Thyroid gland (tissue), 4 donors: ENCODE data around the gene FADS6. TPM values are rescaled to one million over a fixed set of nuclear protein-coding genes. Genes with fewer than 3 reads are reported as not detected.

Source experiments
- DNase-seq, 2 donors: peaks; one replicate each; pipeline ENCODE4 v3.0.0-alpha.2; 2019
- H3K27ac ChIP-seq, 3 donors: fragments of 200-600 bp; sonication (generic); 1 replicate in 2 of 3; 2 replicates in 1 of 3; pipeline ENCODE4 v1.5.1; 2016 to 2019; ENCODE audit warnings: mild to moderate bottlenecking in 1 of 3, moderate library complexity in 1 of 3
- H3K27me3 ChIP-seq: fragments of 200-600 bp; sonication (generic); one replicate; pipeline ENCODE4 v1.5.1; 2019
- H3K36me3 ChIP-seq, 2 donors: fragments of 200-600 bp; sonication (generic); one replicate each; pipeline ENCODE4 v1.5.1; 2016 to 2019
- H3K4me1 ChIP-seq, 2 donors: fragments of 200-600 bp; sonication (generic); one replicate each; pipeline ENCODE4 v1.5.1; 2017 to 2019
- H3K4me3 ChIP-seq, 3 donors: fragments of 200-600 bp; sonication (generic); replicated peaks in 1 of 3; 1 replicate in 2 of 3; 2 replicates in 1 of 3; pipeline ENCODE4 v1.5.1; 2016; ENCODE audit warnings: mild to moderate bottlenecking in 1 of 3
- H3K9me3 ChIP-seq: fragments of 200-600 bp; sonication (generic); one replicate; pipeline ENCODE4 v1.5.1; 2017
- CTCF ChIP-seq, 6 experiments: fragments of 200-600 bp in 3 of 6; fragments of 450-650 bp in 3 of 6; sonication (generic) in 3 of 6; IDR thresholded peaks; one replicate each; pipeline ENCODE4 v1.5.1; 2016 to 2019; ENCODE audit warnings: antibody characterized with exemption in 6 of 6, mild to moderate bottlenecking in 2 of 6, inconsistent platforms in 1 of 6, moderate library complexity in 1 of 6
- POLR2A ChIP-seq, 2 donors: fragments of 450-650 bp; IDR thresholded peaks; one replicate each; pipeline ENCODE4 v1.6.1; 2017; ENCODE audit warnings: antibody characterized with exemption in 2 of 2, mild to moderate bottlenecking in 2 of 2, moderate library complexity in 1 of 2
- WGBS, 2 donors: methylation state at CpG; one replicate each; pipeline ENCODE4 v1.1.5; 2017; 5-methylcytosine and 5-hydroxymethylcytosine counted together
- intact Hi-C: fragments of 100-400 bp; cut with DNase I; formaldehyde crosslinking; loops from one replicate; pipeline ENCODE4 v1.15.1; 2023
- total RNA-seq, 4 donors: library from RNA; depleted of rRNA; stranded (reverse); fragments of >200 nt; gene quantifications; one replicate each; pipeline ENCODE4 v1.2.3, GENCODE V29; 2016

FADS6 gene
- total RNA-seq, 4 donors from 2014 or later, result not detected

DNA sequence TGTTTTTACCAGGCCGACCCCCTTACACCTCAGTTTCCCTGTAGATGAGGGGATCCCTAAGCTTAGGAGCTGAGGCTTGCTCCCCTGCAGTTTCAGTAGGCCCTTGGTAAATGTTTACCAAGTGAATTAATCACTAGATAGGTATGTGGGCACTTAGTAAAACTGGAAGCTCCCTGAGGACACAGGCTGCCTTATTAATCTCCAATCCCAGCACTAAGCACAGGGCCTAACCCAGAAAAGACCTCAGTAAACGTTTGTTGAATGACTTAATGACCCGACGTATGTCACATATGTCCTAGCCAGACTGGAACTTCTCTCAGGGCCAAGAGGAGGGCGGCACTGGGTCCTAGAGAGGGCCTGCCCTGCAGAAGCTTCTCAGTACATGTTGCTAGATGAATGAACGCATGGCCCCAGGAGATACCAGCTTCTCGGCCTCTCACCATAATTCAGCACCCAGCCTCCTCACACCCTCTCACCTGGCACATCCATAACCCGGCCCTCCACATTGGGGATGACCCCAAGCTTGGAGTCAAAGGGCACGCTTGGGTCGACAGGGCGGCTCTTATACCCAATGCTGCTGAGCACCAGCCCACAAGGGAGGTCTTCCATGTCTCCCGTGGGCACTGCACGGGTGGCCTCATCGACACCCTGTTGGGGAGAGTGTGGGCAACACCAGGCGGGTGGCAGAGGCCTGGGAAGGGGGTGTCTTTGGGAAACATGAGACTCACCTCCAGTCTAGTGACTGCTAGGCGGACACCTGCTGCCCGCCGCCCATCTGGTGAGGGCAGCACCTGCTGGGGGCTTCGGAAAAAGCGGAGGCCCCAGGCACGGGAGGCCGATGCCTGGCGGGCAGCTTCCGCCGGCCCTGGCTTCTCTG is 29.8 kb downstream of the FADS6 start:
- intact Hi-C loops, result loop anchor here (2.0 kb wide), 2 partner anchors 71 to 119 kb away; no protein-coding TSS in a partner anchor
- 89 to 90% methylated on average over 8 to 12 of the region's 25 CpGs for WGBS, 2 donors
- Histone ChIP-seq H3K27ac (no peak overlapping the region), H3K4me1 (peaks cover 19 to 29% of the 10 kb centered on the region in 2 donors), H3K4me3 (no peak overlapping the region), H3K9me3 (no peaks in the 10 kb centered on the region), H3K36me3 (no peaks in the 10 kb centered on the region), H3K27me3 (peaks cover 3% of the 10 kb centered on the region)
- no peak for TF ChIP-seq CTCF (IDR thresholded peaks at IDR 0.05)
- TF ChIP-seq POLR2A (IDR thresholded peaks at IDR 0.05), result no peak
- no peak for DNase-seq

DNA sequence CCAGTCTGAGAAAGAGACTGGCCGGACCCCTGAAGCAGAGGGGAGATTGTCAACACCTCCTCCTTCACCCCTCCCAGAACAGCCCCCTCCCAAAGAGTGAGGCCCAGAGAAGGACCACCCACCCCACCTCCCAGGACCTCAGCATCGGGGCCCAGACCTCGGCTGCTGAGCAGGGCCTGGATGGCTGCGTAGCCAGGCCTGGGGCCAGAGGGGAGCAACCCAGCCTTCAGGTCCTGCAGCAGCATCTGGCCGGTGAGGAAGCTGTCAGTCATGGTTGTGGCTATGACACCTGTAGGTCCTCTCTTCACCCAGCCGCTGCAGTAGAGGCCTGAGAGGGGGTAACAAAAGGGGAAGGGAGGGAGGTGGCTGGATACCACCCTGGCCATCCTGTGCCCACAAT is 30.5 kb downstream of the FADS6 start:
- no peak overlapping the region for H3K27ac ChIP-seq
- 83 to 97% methylated on average over 1 to 6 of the region's 6 CpGs for WGBS, 2 donors
- intact Hi-C loops, result loop anchor here (2.0 kb wide), 1 partner anchor 118 kb away; no protein-coding TSS in a partner anchor
- H3K9me3 ChIP-seq, result no peaks in the 10 kb centered on the region
- H3K36me3 ChIP-seq, result no peaks in the 10 kb centered on the region
- H3K4me3 ChIP-seq, result no peak overlapping the region
- peaks cover 3% of the 10 kb centered on the region for H3K27me3 ChIP-seq
- H3K4me1 ChIP-seq, result peaks cover 21 to 35% of the 10 kb centered on the region in 2 donors
- DNase-seq, result no peak
- TF ChIP-seq CTCF (IDR thresholded peaks at IDR 0.05) (no peak), POLR2A (IDR thresholded peaks at IDR 0.05) (no peak)

DNA sequence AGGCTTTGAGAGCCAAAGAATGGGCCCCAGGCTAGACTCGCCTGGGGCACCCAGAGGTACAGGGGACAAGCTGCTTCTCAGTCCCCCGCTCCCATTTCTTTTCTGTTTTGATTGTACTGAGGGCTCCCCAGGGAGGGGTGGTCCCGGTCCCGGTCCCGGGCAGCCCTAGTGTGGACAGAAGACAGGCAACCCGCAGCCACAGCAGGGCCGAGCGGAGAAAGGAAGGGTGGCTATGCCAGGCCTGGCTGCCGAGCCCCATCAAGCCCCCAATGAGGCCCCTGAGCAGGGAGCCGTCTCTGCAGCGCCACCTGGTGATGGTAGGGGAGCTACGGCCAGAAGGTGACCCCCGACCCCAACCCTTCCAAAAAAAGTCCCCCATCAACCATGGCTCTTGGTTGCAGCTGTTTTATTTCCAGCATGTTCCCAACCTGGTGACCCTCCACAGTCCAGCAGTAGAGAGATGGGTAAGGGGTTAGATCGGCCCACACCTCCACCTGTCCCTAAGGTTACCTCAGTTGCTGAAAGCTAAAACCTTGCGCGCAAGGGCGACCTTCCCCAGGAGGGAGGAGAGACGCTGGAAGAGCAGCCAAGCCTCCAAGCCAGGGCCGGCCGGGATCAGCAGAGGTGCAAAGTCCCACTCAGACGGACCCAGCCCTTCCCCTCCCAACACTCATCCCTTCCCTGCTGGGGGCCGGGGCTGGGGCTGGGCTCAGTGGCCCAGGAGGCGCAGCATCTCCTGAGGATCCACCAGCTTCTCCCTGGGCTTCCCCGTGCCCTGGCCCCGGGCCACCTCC is 31.1 kb downstream of the FADS6 start:
- peak; percentile 77 to 88 for DNase-seq
- 49 to 87% methylated on average over 5 to 17 of the region's 25 CpGs for WGBS, 2 donors
- peak; percentile 62 to 91 (median 86) for TF ChIP-seq CTCF (IDR thresholded peaks at IDR 0.05)
- peak in 1 of 2 donors; percentile 29 for TF ChIP-seq POLR2A (IDR thresholded peaks at IDR 0.05)
- peaks cover 21 to 40% of the 10 kb centered on the region in 2 donors for H3K4me1 ChIP-seq
- H3K4me3 ChIP-seq, result peak overlapping the region in 1 of 3 donors; percentile 57
- H3K27me3 ChIP-seq, result peaks cover 3% of the 10 kb centered on the region
- H3K27ac ChIP-seq, result peak overlapping the region in 1 of 3 donors; percentile 37
- intact Hi-C loops, result loop anchor here (2.0 kb wide), 1 partner anchor 118 kb away; no protein-coding TSS in a partner anchor
- no peaks in the 10 kb centered on the region for H3K9me3 ChIP-seq
- H3K36me3 ChIP-seq, result no peaks in the 10 kb centered on the region

- no peaks in the 10 kb centered on the region for H3K36me3 ChIP-seq
- DNase-seq, result peak in 1 of 2 donors; percentile 14
Measured at GRCh38 chr17:74861662-74862107, 31.7 kb downstream of the FADS6 start.

More at GRCh38 chr17:74861662-74862107, 31.7 kb downstream of the FADS6 start:
- Histone ChIP-seq H3K27me3 (peaks cover 3% of the 10 kb centered on the region), H3K9me3 (no peaks in the 10 kb centered on the region), H3K4me3 (peak overlapping the region in 1 of 3 donors; percentile 57), H3K4me1 (peaks cover 21 to 43% of the 10 kb centered on the region in 2 donors), H3K27ac (peak overlapping the region in 1 of 3 donors; percentile 37)
- 4% methylated on average over 15 of the region's 36 CpGs; no CpG with 5 or more reads in 1 of the 2 donors for WGBS, 2 donors
- TF ChIP-seq CTCF (IDR thresholded peaks at IDR 0.05), result no peak
- no peak for TF ChIP-seq POLR2A (IDR thresholded peaks at IDR 0.05)
- intact Hi-C loops, result loop anchor here (2.0 kb wide), 1 partner anchor 117 kb away; no protein-coding TSS in a partner anchor
